ENCODE data around the gene GSTM3. TPM values are rescaled to one million over a fixed set of nuclear protein-coding genes. Genes with fewer than 3 reads are reported as not detected.

Gene GSTM3
- total and polyA plus RNA-seq, 9 of the 15 experiments (the other 6 are each of a cell fraction or from before 2014, with no cell fraction given), result 3.9 to 24.5 (median 9.4) TPM

DNA sequence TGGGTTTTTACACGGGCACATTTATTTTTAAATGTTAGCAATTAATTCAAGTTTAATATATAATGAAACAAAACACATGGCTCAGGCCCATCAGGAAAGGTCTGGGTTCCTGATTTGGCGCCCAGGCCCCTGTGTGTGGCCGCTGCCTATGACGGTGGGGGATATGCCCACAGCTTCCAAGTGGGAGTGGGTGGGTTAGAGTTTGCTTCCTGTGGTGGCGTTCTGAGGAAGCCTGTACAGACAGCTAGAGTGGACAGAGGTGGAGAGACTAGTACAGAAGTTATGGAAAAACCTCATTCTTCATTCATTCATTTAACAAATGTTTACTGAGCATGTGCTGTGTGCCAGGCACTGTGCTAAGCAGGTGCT is 45.3 kb upstream of the GSTM3 start:
- TF ChIP-seq, protein P1, sequence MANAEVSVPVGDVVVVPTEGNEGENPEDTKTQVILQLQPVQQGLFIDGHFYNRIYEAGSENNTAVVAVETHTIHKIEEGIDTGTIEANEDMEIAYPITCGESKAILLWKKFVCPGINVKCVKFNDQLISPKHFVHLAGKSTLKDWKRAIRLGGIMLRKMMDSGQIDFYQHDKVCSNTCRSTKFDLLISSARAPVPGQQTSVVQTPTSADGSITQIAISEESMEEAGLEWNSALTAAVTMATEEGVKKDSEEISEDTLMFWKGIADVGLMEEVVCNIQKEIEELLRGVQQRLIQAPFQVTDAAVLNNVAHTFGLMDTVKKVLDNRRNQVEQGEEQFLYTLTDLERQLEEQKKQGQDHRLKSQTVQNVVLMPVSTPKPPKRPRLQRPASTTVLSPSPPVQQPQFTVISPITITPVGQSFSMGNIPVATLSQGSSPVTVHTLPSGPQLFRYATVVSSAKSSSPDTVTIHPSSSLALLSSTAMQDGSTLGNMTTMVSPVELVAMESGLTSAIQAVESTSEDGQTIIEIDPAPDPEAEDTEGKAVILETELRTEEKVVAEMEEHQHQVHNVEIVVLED (CRISPR knock-in tag; IDR thresholded peaks at IDR 0.05), result no peak
- no peak for TF ChIP-seq JUND (IDR thresholded peaks at IDR 0.05; ENCODE audit: borderline replicate concordance, low read depth, low read length)
- no peak for TF ChIP-seq JUND (tag; IDR thresholded peaks at IDR 0.05; ENCODE audit: borderline replicate concordance, low read depth, low read length)
- no peak for TF ChIP-seq ESRRA (IDR thresholded peaks at IDR 0.05; ENCODE audit: borderline replicate concordance, low read depth)
- TF ChIP-seq, protein P2, sequence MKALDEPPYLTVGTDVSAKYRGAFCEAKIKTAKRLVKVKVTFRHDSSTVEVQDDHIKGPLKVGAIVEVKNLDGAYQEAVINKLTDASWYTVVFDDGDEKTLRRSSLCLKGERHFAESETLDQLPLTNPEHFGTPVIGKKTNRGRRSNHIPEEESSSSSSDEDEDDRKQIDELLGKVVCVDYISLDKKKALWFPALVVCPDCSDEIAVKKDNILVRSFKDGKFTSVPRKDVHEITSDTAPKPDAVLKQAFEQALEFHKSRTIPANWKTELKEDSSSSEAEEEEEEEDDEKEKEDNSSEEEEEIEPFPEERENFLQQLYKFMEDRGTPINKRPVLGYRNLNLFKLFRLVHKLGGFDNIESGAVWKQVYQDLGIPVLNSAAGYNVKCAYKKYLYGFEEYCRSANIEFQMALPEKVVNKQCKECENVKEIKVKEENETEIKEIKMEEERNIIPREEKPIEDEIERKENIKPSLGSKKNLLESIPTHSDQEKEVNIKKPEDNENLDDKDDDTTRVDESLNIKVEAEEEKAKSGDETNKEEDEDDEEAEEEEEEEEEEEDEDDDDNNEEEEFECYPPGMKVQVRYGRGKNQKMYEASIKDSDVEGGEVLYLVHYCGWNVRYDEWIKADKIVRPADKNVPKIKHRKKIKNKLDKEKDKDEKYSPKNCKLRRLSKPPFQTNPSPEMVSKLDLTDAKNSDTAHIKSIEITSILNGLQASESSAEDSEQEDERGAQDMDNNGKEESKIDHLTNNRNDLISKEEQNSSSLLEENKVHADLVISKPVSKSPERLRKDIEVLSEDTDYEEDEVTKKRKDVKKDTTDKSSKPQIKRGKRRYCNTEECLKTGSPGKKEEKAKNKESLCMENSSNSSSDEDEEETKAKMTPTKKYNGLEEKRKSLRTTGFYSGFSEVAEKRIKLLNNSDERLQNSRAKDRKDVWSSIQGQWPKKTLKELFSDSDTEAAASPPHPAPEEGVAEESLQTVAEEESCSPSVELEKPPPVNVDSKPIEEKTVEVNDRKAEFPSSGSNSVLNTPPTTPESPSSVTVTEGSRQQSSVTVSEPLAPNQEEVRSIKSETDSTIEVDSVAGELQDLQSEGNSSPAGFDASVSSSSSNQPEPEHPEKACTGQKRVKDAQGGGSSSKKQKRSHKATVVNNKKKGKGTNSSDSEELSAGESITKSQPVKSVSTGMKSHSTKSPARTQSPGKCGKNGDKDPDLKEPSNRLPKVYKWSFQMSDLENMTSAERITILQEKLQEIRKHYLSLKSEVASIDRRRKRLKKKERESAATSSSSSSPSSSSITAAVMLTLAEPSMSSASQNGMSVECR (CRISPR knock-in tag; IDR thresholded peaks at IDR 0.05), result no peak
- no peak for TF ChIP-seq ZNF77 (CRISPR knock-in tag; IDR thresholded peaks at IDR 0.05)
- no peak for TF ChIP-seq ARID1B (IDR thresholded peaks at IDR 0.05)
- no peak for TF ChIP-seq CHD2 (IDR thresholded peaks at IDR 0.05; ENCODE audit: low read depth, low read length)
- no peak for TF ChIP-seq GABPB2 (CRISPR knock-in tag; conservative IDR thresholded peaks at IDR 0.05)
- no peak for TF ChIP-seq SNIP1 (IDR thresholded peaks at IDR 0.05; ENCODE audit: low read depth)
- TF ChIP-seq SAFB (IDR thresholded peaks at IDR 0.05; ENCODE audit: borderline replicate concordance, low read depth, low read length), result no peak
- TF ChIP-seq, protein P3, sequence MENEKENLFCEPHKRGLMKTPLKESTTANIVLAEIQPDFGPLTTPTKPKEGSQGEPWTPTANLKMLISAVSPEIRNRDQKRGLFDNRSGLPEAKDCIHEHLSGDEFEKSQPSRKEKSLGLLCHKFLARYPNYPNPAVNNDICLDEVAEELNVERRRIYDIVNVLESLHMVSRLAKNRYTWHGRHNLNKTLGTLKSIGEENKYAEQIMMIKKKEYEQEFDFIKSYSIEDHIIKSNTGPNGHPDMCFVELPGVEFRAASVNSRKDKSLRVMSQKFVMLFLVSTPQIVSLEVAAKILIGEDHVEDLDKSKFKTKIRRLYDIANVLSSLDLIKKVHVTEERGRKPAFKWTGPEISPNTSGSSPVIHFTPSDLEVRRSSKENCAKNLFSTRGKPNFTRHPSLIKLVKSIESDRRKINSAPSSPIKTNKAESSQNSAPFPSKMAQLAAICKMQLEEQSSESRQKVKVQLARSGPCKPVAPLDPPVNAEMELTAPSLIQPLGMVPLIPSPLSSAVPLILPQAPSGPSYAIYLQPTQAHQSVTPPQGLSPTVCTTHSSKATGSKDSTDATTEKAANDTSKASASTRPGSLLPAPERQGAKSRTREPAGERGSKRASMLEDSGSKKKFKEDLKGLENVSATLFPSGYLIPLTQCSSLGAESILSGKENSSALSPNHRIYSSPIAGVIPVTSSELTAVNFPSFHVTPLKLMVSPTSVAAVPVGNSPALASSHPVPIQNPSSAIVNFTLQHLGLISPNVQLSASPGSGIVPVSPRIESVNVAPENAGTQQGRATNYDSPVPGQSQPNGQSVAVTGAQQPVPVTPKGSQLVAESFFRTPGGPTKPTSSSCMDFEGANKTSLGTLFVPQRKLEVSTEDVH (IDR thresholded peaks at IDR 0.05; ENCODE audit: low read depth, partially characterized antibody), result no peak
- no peak for DNase-seq (ENCODE audit: extremely low read depth in 1 of 4, low spot score in 3 of 4)
- Histone ChIP-seq H3K27me3 (ENCODE audit: control insufficient read depth in 2 of 2, insufficient read depth in 2 of 2, low read length in 2 of 2) (no peaks in the 10 kb centered on the region), H3K36me3 (ENCODE audit: control insufficient read depth, insufficient read depth, low read length) (no peaks in the 10 kb centered on the region), H3K9ac (ENCODE audit: insufficient read depth in 1 of 2, low read depth in 2 of 2, low read length in 2 of 2) (no peak overlapping the region), H3K9me1 (ENCODE audit: control insufficient read depth, insufficient read depth, low read length) (no peaks in the 10 kb centered on the region), H3K9me3 (replicated peaks; ENCODE audit: control insufficient read depth, insufficient read depth, low read depth, low read length) (no peaks in the 10 kb centered on the region; the same call in 1 of the 2 replicates), H3K4me1 (replicated peaks in 1 of 2; ENCODE audit: control insufficient read depth in 2 of 2, insufficient read depth in 2 of 2, low read length in 2 of 2) (peaks cover 28 to 34% of the 10 kb centered on the region in 2 experiments), H4K20me1 (replicated peaks; ENCODE audit: control insufficient read depth, insufficient read depth, low read length) (no peaks in the 10 kb centered on the region), H3K79me2 (ENCODE audit: control insufficient read depth, insufficient read depth, low read length) (no peaks in the 10 kb centered on the region), H3K4me2 (ENCODE audit: insufficient read depth, low read length) (no peak overlapping the region), H3K4me3 (no peak overlapping the region), H2AFZ (ENCODE audit: low read depth, low read length) (peak overlapping the region; percentile 63; the same call in 1 of the 2 replicates), H3K27ac (ENCODE audit: extremely low read depth, low read depth, low read length) (no peak overlapping the region)
- intact Hi-C loops (cut with micrococcal nuclease), result no loop called here
- no peak for FAIRE-seq
- ATAC-seq, result no peak
- in situ Hi-C loops (cut with MboI), result no loop called here
- CTCF ChIA-PET (ENCODE audit: low intra/inter-chr PET ratio), result interaction anchor here (0.5 to 0.7 kb wide), 3 partner anchors 199 to 656 kb away, joined by 3 to 4 read pairs (median 3); no protein-coding TSS in a partner anchor
- POLR2A ChIA-PET, result interaction anchor here (0.6 to 1.0 kb wide), 5 partner anchors 9 to 200 kb away, joined by 3 to 4 read pairs (median 3); no protein-coding TSS in a partner anchor
- 65% methylated on average over 5 of the region's 5 CpGs for WGBS (ENCODE audit: insufficient coverage, low coverage, missing lambda C conversion rate)
- BruUV-seq (replicated peaks), result no TSS peak
